D721Med (cell line): Measurements from ENCODE around the gene NPAT.

Experiments used
- DNase-seq: peaks from one replicate; pipeline ENCODE4 v3.0.0; 2011; ENCODE audit warnings: low spot score; ENCODE audit not compliant: insufficient read length
- FAIRE-seq: peaks from 2 replicates; lab custom pipeline; 2011; peaks lifted over from hg19 to GRCh38; lab: Jason Lieb, UNC
- TF ChIP-seq, protein P1 (sequence below): IDR thresholded peaks from 2 replicates; pipeline ENCODE4 v1.5.1; 2012; ENCODE audit warnings: mild to moderate bottlenecking, control low read depth; ENCODE audit not compliant: insufficient read depth; ENCODE audit errors: missing control alignments

Gene NPAT

DNA sequence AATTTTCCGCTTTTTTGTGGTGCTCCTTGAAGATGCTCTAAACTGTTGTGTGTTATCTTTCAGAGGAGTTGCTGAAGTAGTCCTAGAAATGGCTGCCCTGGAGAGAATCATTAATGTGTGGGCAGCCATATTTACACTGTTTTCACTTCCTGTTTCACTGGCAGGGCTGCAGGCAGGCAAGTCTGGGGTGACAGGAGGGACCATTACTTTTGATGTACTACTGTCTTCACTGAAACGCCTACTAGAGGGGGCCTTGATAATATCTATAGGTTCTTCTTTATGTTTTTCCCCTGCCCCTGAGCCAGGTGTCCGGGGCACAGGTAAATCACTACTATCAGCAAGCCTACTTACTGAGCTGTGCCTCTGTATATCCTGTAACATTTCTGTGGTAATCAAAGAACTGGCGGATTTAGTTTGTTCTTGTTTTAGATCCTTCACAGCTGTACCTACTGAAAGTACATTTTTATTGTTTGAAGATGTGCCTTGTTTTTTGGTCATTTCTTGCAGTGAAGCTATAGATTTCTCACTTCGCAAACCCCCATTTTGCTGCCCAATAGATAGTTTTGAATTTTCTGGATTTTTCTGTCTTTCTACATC lies 61.4 kb downstream of the NPAT start:
- TF ChIP-seq, protein P1, sequence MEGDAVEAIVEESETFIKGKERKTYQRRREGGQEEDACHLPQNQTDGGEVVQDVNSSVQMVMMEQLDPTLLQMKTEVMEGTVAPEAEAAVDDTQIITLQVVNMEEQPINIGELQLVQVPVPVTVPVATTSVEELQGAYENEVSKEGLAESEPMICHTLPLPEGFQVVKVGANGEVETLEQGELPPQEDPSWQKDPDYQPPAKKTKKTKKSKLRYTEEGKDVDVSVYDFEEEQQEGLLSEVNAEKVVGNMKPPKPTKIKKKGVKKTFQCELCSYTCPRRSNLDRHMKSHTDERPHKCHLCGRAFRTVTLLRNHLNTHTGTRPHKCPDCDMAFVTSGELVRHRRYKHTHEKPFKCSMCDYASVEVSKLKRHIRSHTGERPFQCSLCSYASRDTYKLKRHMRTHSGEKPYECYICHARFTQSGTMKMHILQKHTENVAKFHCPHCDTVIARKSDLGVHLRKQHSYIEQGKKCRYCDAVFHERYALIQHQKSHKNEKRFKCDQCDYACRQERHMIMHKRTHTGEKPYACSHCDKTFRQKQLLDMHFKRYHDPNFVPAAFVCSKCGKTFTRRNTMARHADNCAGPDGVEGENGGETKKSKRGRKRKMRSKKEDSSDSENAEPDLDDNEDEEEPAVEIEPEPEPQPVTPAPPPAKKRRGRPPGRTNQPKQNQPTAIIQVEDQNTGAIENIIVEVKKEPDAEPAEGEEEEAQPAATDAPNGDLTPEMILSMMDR: no peak
- no peak for DNase-seq
- FAIRE-seq: no peak

DNA sequence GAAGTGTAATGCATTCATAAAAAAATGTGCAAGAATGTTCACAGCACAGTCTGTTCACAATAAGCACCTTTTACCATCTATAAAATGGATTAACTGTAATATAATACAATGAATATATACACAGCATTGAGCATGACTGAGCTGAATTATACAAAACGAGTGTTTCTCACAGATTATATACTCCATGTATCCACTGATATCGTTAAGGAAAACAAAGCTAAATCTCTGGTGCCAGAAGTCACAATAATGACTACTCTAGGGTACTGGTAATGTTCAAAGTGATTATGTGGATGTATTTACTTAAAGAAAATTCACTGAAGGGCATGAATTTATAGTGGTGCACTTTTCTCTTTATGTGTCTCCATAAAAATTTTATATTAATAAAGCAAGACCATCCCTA lies 67.8 kb downstream of the NPAT start:
- DNase-seq (no peak), FAIRE-seq (no peak)
- TF ChIP-seq, protein P1: no peak

DNA sequence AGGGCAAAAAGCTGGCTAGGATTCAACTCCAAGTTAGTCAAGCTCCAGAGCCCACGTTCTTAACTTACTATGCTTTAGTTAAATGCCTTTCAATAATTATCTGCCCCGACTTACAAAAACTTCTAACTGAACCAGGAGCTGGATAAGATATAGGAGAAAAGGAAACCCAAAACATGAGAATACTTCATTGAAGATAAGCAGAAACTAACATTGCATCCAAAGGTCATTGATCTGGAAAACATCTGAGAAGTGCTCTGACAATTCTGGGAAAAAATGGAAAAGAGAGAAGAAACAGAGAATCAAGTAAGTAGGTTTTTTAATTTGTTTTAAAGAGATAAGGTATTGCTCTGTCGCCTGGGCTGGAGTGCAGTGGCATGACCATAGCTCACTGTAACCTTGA lies 73.9 kb downstream of the NPAT start:
- FAIRE-seq (no peak), DNase-seq (no peak)
- TF ChIP-seq, protein P1: no peak

DNA sequence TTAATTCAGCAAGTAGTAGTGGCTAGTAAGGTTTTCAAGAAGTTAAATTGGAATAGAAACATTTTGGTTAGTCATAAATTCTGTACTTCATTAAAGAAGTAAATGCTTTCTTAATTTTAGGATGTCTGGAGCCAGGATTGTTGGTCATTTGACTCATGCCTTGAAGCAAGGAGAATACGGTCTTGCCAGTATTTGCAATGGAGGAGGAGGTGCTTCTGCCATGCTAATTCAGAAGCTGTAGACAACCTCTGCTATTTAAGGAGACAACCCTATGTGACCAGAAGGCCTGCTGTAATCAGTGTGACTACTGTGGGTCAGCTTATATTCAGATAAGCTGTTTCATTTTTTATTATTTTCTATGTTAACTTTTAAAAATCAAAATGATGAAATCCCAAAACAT lies 75.3 kb downstream of the NPAT start:
- TF ChIP-seq, protein P1: no peak
- FAIRE-seq: no peak
- no peak for DNase-seq

DNA sequence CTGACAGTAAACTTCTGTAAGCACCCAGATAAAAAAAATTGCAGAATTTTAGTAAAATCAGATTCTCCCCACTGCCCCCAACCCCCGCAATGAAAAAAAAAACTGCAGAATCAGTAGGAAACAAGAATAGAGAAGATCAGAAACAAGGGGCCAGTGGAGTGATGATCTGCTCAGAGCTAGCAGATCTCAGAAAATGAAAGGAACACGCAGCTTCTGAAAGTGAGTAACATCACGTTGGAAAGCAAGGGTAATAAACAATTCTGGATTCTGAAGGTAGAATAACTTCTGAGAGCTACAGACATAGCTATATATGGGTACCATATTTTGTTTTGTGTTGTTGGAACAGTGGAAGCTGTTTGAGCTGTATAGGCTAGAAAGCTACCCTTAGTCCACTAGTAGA lies 77.8 kb downstream of the NPAT start:
- TF ChIP-seq, protein P1: no peak
- FAIRE-seq (no peak), DNase-seq (no peak)

DNA sequence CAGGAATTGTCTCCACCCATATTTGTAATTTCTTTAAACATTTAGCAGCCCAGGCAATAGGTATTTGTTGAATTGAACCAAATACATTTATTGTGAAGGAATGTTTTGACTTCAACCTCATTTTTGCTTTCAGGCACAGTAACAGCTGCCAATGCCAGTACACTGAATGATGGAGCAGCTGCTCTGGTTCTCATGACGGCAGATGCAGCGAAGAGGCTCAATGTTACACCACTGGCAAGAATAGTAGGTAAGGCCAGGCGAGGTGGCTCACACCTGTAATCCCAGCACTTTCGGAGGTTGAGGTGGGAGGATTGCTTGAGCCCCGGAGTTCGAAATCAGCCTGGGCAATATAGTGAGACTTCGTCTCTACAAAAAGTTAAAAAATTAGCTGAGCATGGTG lies 80.1 kb downstream of the NPAT start:
- TF ChIP-seq, protein P1: no peak
- DNase-seq: no peak
- FAIRE-seq: no peak

DNA sequence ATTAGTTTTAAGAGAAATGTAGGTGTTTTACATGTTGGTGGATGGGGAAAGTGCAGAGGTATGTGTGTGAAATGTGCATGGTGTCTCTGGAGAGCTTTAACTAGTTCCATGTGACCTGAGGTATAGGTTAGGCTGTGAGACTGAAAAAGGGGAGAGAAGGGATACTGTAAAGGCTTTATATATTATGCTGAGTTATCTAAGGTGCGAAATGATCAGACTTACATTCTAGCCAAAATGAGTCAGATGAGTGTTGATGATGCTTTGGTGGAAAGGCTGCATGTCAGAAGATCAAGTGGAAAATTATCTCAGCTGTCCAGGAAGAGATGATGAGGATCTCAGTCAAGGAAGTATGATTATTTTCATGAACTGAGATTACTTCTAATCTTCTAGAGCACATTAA lies 85.2 kb downstream of the NPAT start:
- TF ChIP-seq, protein P1: no peak
- FAIRE-seq: no peak

More for the DNA sequence above, 85.2 kb downstream of the NPAT start:
- DNase-seq: no peak
